NCI-H345 (cell line): ENCODE results near the gene USP10.

Experiments
- DNase-seq: peaks from one replicate; lab custom pipeline; 2025; lab: John Stamatoyannopoulos, UW

Gene USP10

DNA sequence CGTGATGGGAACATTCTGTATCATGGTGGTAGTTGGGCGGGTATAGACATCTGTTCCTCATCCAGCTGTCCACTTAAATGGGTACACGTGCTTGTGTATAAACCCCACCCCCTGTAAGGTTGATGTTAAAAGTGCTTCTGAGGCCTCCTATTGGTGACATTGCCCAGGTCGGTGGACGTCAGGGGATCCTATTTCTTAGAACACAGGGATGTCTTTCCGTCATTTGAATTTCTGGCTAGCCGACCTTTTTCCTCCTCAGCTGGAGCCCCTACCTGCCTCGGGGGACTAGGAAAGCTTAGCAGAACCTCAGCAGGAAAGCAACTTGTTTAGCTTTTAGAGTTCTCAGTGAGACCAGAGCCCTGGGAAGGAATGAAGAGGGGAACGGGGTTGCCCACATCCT is 103.3 kb downstream of the USP10 start:
- DNase-seq: no peak

DNA sequence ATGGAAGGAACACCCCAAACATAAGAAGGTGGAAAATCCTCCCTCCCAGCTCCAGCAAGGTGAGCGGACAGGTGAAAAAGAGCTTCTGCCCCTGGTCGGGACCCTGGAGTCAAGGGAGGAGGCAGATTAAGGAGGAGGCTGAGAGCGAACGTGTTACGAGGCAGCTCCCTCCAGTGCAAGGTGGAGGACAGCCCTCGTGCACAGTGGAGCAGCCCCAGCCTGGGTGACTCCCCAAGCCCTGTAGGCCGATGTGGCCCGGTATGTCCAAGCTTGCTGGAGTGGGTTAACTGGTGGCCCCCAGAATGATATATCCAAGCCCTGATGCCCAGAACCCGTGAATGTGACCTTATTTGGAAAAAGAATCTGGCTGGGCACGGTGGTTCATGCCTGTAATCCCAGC is 104.5 kb downstream of the USP10 start:
- DNase-seq: no peak

DNA sequence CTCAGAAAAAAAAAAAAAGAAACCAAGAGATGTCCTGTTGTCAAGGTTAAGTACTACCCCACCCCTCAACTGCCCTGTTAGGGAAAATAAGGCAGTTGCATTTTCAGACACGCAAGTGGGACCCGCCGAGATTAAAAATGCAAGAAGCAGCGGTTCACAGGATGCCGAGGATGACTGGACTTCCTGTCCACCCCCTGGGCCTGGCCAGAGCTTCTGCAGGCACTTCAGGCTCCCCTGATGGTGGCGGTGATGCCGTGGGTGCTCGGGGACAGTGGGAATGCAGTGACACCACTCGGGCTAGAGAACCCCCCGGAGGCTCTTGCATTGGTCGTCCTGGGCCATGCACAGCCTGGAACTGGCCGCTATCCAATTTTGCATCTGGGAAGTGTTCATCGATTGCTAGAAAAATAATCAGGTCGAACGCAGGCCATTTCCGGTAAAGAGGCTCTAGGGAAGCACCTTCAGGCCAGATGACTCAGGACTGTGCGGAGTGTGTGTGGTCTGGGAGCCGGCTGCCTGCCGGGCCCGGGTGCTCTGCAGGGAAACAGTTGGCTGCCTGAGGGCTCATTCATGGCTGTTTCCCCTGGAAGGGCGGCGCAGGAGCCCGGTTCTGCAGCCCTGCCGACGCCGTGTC is 106.6 kb downstream of the USP10 start:
- DNase-seq: no peak

DNA sequence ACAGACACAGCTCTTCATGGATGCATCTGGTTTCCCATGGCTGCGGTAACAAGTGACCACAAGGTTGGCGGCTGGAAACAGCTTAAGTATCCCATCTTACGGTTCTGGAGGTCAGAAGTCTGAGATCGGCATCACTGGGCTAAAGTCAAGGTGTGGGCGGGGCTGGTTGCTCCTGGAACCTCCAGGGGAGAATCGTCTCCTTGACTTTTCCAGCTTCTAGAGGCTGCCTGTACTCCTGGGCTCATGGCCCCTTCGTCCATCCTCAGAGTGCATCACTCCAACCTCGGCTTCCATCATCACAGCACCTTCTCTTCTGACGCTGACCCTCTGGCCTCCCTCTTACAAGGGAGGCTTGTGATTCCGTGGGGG is 107.1 kb downstream of the USP10 start:
- DNase-seq: no peak

DNA sequence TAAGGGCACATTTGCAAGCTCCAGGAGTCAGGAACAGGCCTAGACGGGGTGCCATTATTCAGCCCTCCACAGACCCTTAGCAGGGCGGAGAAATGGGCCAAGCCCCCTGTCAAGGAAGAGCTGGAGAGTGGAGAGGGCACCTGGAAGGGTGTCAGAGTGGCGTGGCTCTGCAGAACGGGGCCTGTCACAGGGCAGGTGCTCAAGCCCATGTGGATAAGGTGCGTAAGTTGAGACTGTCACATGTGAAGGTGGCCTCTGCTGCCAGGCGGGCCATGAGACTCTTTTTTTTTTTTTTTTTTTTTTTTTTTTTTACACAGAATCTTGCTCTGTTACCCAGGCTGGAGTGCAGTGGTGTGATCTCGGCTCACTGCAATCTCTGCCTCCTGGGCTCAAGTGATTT is 108.0 kb downstream of the USP10 start:
- DNase-seq: no peak

DNA sequence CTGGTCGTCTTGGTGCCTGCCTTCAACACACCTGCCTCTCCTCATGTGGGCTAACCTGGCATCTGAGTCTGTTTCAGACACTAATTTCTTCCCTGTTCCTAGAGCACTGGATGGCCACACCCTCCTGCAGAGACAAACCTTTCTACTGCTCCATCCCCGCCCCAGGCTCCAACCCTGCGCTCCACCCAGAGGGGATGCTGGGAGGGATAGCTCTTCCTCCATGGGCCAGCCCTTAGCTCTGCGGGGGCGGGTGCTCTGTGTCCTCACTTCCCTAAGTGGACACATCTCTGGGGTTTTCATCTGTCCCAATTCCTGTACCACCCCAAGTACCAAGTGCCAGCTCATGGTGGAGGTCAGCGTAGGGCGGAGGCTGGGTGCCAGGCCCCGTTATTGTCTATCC is 109.0 kb downstream of the USP10 start:
- no peak for DNase-seq

DNA sequence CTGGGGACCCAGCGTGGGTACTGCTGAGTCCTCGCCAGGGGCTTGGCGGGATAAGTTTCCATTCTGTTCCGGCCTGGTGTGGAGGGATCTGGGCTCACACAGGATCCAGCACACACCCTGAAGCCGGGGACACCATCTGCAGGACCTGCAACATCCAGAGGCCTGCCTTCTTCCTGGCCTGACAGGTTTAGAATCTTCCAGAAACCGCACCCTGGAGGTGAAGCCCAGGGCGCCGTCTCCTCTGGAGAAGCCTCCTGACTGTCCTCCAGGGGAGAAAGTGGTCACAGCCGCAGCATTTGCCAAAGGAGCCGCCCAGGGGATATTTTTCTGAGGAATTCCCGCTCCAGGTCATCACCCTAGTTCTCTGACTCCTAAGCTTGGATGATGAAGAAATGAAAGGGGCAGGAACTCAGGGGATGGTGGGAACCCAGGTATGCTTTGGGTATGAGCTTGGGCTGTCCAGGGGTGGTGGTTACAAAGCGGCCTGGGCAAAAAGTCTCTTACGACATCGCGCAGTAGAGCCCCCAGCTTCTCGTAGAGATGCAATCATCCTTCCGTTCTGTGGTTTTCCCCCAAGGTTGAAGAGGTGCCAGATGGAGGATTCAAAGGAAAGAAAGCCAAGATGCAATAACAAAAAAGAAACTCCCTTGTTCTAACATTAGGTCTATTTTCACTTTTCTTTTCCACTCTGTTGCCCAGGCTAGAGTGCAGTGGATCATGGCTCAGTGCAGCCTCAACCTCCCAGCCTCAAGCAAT is 110.9 kb downstream of the USP10 start:
- no peak for DNase-seq

DNA sequence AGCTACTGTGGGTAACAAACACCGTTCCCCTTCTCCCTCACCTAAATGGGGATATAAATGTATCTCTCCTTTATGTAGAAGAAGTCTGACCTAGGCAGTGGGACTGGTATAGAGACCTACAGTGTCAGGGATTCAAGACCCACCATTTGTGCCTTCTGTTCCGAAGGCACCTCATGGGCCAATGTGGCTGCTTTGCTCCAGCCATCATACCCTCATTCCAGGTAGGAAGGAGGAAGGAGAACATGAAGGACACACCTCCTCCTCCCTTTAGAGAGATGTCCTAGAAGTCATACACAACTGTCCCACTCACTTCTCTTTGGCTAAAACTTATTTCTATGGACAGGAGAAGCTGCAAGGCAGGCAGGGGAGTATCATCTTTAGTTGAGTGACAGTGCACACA is 111.7 kb downstream of the USP10 start:
- DNase-seq: no peak

DNA sequence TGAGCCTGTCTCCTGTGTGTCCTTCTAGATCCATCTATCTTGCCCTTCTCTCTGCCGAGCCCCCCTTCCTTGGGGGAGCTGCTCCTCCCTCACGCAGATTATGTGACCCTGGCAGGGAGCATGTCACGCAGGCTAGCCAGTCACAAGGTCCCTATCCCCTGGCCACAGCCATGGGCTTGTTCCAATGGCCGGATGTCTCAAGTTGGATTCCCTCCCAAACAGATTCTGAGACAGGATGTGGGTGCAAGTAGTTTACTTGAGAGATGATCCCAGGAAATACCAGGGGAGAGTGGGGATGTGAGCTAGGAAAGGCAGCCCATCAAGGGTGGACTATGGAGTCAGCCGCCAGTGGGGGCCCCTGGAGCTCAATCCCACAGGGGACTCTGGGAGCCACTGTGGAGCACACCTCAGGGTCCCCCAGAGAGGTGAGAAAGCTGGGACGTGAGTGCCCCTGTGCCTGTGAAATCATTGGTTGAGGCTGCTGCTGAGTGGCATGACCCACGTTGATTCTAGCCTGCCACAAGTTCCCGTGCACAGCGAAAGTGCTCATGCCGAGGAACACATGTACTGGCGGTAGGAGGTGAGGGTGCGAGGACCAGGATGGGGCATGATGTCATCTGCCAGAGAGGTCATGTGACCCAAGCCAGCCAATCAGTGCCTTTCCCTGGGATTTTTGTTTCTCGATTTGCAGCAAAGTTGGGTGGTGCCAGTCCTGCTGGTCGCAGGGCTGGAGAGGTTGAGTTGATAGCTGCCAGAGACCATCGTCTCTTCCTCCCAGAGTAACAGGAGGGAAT is 113.5 kb downstream of the USP10 start:
- DNase-seq: no peak

DNA sequence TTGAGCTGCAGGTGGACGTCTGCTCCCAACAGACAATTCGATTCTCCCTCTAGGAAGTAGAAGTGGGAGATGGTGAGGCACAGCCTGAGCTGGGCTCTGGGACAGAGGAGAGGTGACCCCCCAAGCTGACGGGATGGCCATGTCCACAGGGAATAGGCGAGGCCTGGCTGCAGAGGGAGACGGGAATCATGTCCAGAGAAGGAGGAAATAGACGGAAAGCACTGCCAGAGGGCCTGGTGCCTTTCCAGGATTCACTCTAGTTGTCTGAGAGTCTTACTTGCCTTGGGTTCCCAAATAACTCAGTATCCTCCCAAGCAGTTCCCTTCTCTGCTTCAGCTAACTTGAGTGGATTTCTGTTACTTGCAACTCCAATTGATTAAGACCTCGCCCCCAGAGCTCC is 115.7 kb downstream of the USP10 start:
- no peak for DNase-seq

DNA sequence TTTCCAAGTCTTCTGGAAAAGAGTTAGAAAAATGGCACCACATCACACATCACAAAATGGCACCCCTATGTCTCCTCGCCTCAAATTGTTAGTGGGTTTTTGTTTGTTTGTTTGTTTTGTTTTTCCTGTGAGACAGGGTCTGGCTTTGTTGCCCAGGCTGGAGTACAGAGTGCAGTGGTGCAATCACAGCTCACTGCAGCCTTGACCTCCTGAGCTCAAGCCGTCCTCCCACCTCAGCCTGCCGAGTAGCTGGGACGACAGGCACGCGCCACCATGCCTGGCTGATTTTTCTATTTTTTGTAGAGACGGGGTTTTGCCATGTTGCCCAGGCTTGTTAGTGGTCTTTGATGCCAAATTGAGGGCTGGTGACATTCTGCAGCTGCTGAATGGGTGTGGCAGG is 116.2 kb downstream of the USP10 start:
- DNase-seq: no peak

DNA sequence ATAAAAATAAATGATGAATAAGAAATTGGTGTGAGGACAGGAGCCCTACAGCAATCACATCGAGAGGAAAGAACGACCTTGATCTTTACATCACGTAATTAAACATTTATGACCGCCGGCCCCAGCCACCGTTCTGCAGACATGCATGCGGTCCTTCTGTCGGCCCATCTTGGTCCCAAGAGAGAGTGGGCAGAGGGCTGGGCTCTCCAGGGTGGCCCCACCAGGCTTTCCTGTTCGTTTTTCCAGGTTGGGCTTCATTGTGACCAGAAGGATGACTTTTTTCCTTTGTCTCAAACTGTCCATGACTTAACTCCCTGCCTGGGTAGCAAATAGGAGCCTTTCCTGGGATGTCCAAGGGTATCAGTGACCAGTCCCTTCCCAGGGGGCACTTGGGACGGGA is 116.7 kb downstream of the USP10 start:
- DNase-seq: no peak

DNA sequence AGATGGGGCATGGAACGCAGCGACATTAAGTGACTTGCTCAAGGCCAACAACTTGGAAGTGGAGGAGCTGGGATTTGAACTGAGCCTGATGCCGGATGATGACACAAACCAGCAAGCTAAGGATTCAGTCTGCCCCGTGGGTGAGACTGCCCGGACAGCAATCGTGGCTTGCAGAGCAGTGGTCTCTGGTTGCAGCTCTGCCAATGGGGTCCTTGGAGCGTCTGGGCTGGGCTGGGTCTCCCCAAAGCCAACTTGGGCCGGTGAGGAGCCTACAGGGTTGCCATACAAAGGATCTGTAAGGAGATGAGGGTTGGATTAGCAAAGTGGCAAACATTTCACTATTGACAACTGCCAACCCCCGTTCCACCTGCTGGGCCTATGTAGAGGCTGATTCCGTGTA is 117.4 kb downstream of the USP10 start:
- DNase-seq: no peak

DNA sequence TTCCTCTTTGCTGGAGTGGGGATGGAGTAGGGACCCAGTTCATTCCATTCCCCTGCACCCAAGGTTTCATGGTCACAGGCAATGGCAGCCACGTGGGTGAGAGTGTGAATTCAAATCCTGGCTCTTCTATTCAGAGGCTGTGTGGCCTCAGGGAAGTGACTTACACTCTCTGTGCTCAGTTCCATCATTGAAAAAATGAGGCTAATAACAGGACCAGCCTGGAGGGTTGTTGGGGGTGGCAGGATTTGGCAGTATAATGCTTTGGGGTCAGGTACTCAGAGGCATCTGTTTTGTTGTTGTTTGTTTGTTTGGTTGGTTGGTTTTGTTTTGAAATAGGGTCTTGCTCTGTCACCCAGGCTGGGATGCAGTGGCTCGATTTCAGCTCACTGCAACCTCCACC is 117.8 kb downstream of the USP10 start:
- DNase-seq: no peak

DNA sequence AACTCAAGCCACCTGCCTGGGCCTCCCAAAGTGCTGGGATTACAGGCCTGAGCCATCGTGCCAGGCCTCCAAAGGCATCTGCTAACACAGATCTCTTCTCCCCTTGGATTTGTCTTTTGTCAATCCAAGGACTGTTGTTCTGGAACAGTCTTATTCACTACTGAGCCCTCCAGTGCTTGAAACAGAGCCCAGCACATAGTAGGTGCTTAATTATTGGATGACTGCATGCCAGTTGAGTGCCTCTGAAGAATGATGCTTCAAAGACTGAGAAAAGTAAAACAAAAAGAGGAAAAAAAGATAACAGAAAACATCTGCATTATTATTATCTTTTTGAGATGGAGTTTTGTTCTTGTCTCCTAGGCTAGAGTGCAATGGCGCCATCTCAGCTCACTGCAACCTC is 118.3 kb downstream of the USP10 start:
- no peak for DNase-seq

DNA sequence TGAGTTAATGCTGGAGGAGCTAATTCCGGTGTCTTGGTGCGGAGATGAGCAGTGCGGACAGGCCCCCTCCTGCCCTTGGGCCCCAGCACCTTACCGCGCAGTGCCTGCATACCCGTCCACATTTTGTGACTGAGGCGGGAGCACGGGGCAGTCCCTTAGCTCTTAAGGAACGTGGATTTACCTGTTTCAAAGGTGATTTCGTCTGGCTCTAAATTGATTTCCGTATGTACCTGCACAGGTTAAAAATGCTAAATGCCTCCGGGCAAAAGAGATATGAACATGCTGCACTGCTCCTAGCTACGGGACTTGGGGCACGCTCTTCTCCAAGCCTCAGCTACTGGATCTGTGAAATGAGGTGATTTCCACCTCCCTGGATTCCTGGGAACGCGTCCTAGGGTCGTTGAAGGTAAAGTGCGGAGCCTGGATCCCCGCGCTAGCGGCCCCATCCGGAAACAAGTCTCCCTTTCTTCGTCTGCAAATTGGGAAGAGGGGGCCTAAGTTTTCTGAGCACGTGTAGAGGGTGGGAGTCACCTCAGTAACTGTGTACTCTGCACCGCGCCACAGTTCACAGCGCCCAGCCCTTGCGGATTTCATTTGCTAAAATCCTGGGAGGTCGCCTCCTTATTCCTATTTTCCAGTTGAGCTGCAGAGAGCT is 119.3 kb downstream of the USP10 start:
- DNase-seq: no peak

DNA sequence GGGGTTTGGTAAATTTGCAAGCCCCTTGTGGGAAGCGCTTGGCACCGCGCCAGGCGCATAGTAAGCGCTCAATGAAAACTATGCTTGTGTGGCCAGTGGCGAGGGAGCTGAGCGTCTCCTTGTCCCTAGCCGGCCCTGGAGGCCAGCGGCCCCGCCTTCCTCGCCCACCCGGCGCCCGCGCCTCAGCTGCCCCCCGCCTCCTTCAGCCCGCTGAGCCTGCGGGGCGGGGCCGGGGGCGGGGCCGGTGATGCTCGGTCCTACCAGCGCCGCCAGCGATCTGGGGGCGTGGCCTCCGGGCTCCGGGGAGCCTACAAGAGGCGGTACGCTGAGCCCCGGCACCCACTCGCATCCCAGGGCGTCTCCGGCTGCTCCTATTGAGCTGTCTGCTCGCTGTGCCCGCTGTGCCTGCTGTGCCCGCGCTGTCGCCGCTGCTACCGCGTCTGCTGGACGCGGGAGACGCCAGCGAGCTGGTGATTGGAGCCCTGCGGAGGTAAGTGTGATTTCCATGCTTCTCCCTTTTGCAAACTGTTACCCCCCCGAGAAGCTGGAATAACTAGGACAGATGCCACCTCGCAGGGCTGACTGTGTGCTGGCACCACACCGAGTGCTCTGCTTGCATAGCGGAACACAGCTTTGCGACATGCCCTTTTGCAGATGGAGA is 120.0 kb downstream of the USP10 start, which contains the start of gene CRISPLD2:
Gene CRISPLD2, plus strand, starts transcription at position 342 of the 661 bp plus-strand sequence. CDS start 18,511 bp downstream, outside the sequence.
- DNase-seq: peak; percentile 92

DNA sequence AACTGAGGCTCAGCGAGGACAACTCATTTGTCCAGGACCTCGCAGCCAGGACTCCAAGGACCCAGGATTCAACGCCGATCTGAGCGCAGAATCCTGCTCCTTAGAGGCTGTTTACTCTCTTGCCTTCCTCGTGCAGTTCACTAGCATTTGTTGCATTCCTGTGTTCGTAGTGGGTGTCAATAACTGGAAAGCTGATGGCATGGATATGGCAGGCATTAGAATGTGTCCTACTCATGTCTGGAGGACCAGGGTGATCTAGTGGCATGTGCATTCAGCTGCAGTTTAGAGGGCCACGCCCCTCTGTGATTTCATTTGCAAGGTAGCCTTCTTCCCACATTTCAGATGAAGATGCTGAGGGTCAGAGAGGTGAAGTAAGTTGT is 120.5 kb downstream of the USP10 start:
- DNase-seq: no peak

DNA sequence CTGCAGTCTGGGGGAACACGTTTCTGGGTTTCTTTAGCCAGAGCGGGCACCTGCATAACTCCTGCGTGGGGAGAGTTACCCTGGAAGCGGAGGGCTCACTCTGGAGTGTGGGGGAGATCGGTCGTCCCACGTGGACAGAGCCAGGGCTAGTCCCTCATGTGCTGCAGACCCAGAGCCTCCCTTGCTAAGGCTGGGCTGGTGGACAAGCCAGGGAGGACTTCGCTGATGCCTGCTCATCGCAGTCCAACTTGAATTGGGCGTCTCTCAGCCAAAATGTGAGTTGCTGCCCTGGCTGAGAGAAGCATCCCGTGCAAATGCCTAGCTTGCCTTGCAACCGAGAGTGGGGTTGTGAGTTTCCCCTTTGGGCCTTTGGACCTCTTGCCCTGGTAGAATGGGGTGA is 121.0 kb downstream of the USP10 start:
- DNase-seq: no peak

DNA sequence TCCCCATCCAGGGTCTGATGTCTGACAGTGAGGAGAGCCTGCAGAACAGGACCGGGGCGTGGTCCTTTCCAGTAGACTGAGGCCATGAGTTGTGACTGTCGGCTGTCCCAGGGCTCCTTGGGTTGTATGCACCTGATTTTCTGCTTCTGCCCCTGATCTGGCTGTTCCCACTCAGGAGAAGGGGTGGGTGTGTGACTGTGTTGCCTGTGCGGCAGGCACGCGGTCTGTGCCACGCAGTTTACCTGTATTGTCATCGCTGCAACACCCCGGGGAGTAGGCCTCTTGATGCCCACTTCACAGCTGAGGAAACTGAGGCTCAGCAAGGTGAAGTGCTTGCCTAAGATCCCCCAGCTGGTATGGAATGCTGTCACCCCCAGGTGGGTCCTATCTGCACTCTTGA is 121.4 kb downstream of the USP10 start:
- no peak for DNase-seq

DNA sequence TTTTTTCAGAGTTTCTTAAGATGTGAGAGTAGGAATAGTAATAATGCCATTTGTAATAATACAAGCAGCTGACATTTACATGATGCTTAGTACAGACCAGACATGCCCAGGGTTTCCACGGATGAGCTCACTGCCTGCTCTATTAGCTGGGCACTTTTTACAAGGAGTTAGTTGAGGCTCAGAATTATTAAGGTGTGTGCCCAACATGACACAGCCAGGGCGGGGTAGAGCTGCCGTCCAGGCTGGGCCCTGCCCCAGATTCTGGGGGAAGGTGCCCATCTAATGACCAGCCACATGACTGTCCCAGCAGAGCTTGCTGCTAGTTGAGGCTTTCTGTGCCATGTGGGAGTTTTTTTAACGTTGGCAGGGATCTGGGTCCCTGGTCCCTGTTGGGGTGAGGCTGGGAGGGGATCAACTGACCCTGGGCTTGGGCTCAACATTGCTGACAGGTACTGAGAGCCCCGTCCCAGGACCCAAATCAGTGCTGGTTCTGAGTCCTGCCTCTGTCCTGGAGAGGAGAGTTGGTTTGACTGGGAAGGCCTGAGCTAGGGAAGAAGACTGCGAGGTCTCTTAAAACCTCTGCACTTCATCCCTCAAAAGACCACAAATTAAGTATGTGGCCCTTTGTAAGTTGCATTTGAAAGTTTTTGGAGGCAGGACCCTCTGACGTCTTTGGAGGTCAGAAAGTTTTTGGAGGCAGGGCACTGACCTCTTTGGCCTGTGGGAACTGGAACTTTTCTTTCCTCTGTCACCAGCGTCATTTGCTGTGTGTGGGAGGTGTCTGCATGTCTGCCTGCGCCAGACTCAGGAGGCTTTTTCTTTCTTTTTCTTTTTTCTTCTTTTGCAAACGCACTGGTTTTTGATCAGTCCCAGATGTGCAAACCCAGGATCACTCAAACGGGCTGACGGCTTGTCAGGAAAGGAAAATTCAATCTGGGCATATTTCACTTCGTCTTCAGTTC is 122.2 kb downstream of the USP10 start:
- DNase-seq: no peak
